KMS-11 (cell line): ENCODE results near the gene NGF.

Experiments used
- H2AFZ ChIP-seq: fragments of 200-600 bp; sonication (generic); 2 replicates; pipeline ENCODE4 v1.6.1; 2016; ENCODE audit warnings: antibody characterized with exemption, mixed run types, low read depth
- H3K27ac ChIP-seq: fragments of 200-600 bp; sonication (generic); 2 replicates; pipeline ENCODE4 v1.6.1; 2016; ENCODE audit warnings: mild to moderate bottlenecking, mixed run types
- H3K27me3 ChIP-seq: fragments of 200-600 bp; sonication (generic); 2 replicates; pipeline ENCODE4 v1.6.1; 2017; ENCODE audit warnings: mild to moderate bottlenecking, low read depth, mixed run types, moderate library complexity; ENCODE audit not compliant: insufficient read depth
- H3K36me3 ChIP-seq: fragments of 200-600 bp; sonication (generic); 2 replicates; pipeline ENCODE4 v1.6.1; 2017; ENCODE audit warnings: mild to moderate bottlenecking, mixed run types; ENCODE audit not compliant: insufficient read depth
- H3K4me1 ChIP-seq: fragments of 200-600 bp; sonication (generic); 2 replicates; pipeline ENCODE4 v1.6.1; 2016; ENCODE audit warnings: mild to moderate bottlenecking, low read depth, mixed run types; ENCODE audit not compliant: poor library complexity, severe bottlenecking
- H3K4me2 ChIP-seq: fragments of 200-600 bp; sonication (generic); 2 replicates; pipeline ENCODE4 v1.7.0; 2016; ENCODE audit warnings: mild to moderate bottlenecking, mixed run types
- H3K4me3 ChIP-seq: fragments of 200-600 bp; sonication (generic); IDR thresholded peaks from 2 replicates; pipeline ENCODE4 v1.6.1; 2017; ENCODE audit warnings: low read depth, low read length, mixed read lengths; ENCODE audit not compliant: insufficient read depth
- H3K79me2 ChIP-seq: fragments of 200-600 bp; sonication (generic); 2 replicates; pipeline ENCODE4 v1.6.1; 2016; ENCODE audit warnings: low read depth, mixed run types; ENCODE audit not compliant: insufficient read depth
- H3K9ac ChIP-seq: fragments of 200-600 bp; sonication (generic); 2 replicates; pipeline ENCODE4 v1.6.1; 2016; ENCODE audit warnings: mild to moderate bottlenecking, mixed run types
- H4K20me1 ChIP-seq: fragments of 200-600 bp; sonication (generic); 2 replicates; pipeline ENCODE4 v1.6.1; 2016; ENCODE audit warnings: mild to moderate bottlenecking, mixed run types; ENCODE audit not compliant: insufficient read depth
- TF ChIP-seq, protein P1 (sequence below): fragments of 200-600 bp; sonication (generic); conservative IDR thresholded peaks from 2 replicates; pipeline ENCODE4 v1.6.1; 2017; ENCODE audit warnings: low read depth, mild to moderate bottlenecking, antibody characterized with exemption, low read length, moderate library complexity, mixed read lengths

Gene NGF

DNA sequence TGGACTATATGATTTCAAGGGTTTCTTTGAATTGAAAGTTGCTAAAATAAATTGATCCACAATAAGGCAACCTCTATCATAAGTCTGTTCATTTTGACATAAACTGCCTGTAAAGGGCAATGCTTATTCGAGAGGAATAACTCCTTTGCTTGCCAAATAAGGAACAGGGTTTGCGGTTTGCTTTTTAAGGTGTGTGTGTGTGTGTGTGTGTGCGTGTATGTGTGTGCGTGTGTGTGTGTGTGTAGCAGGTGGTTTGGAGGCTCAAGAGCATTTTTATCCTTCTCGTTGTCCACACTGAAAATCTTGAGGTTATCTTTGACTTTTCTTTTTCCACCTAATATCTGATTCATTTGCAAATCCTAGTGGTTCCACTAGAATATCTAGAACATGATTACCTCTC, 13.1 kb upstream of the NGF start:
- TF ChIP-seq, protein P1, sequence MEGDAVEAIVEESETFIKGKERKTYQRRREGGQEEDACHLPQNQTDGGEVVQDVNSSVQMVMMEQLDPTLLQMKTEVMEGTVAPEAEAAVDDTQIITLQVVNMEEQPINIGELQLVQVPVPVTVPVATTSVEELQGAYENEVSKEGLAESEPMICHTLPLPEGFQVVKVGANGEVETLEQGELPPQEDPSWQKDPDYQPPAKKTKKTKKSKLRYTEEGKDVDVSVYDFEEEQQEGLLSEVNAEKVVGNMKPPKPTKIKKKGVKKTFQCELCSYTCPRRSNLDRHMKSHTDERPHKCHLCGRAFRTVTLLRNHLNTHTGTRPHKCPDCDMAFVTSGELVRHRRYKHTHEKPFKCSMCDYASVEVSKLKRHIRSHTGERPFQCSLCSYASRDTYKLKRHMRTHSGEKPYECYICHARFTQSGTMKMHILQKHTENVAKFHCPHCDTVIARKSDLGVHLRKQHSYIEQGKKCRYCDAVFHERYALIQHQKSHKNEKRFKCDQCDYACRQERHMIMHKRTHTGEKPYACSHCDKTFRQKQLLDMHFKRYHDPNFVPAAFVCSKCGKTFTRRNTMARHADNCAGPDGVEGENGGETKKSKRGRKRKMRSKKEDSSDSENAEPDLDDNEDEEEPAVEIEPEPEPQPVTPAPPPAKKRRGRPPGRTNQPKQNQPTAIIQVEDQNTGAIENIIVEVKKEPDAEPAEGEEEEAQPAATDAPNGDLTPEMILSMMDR = no peak

DNA sequence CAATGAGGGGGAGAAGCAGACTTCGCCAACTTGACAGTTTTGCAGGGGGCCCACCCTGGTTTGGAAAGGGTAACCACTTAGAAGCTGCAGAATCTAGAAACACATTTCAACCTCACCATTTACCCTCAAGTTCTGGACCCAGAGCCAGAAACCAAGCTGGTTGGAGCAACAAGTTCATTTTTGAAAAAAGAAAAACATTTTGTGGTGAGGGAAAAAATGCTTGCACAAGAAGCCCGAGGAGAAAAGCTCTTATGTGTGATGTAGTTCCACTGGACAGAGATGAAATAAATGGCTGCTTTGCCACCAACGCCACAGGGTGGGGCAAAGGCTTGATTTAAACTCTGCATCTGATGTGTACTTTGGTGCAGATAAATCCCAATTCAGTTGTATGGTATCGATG, 10.6 kb upstream of the NGF start:
- Histone ChIP-seq H3K27ac (no peak overlapping the region), H3K27me3 (no peaks in the 10 kb centered on the region), H3K36me3 (no peaks in the 10 kb centered on the region), H4K20me1 (no peaks in the 10 kb centered on the region), H3K4me3 (no peak overlapping the region), H3K79me2 (no peaks in the 10 kb centered on the region), H3K9ac (no peak overlapping the region), H3K4me2 (no peak overlapping the region), H3K4me1 (no peaks in the 10 kb centered on the region), H2AFZ (no peak overlapping the region)
- TF ChIP-seq, protein P1 = no peak

More for the DNA sequence above, 13.1 kb upstream of the NGF start:
- no peaks in the 10 kb centered on the region for H3K36me3 ChIP-seq
- no peak overlapping the region for H3K9ac ChIP-seq
- H3K27me3 ChIP-seq = no peaks in the 10 kb centered on the region
- H3K4me3 ChIP-seq = no peak overlapping the region
- H3K79me2 ChIP-seq = no peaks in the 10 kb centered on the region
- H3K4me1 ChIP-seq = no peaks in the 10 kb centered on the region
- no peak overlapping the region for H3K27ac ChIP-seq
- H4K20me1 ChIP-seq = no peaks in the 10 kb centered on the region
- H3K4me2 ChIP-seq = no peak overlapping the region
- no peak overlapping the region for H2AFZ ChIP-seq

DNA sequence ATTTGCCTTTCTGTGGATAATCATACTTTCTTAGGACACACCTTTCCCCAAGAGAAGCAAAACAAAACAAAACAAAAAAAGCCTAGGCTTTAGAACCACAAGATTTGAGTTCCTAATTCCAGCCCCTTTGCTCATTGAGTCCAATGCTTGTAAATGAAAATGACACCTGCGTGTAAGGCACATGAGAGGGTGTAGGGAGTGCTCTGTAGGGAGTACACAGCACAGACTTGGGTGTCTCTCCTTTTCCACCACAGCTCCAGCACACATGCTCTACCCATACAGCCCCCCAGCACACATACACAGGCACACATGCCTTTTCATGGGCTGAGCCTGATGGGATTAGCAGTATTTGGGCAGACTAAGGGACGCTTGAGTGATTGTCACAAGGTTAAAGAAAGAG, 9.2 kb upstream of the NGF start:
- Histone ChIP-seq H3K9ac (no peak overlapping the region), H3K4me1 (no peaks in the 10 kb centered on the region), H3K27me3 (no peaks in the 10 kb centered on the region), H3K4me3 (no peak overlapping the region), H3K36me3 (no peaks in the 10 kb centered on the region), H3K4me2 (no peak overlapping the region), H3K79me2 (no peaks in the 10 kb centered on the region), H2AFZ (no peak overlapping the region), H3K27ac (no peak overlapping the region), H4K20me1 (no peaks in the 10 kb centered on the region)
- TF ChIP-seq, protein P1 = no peak

DNA sequence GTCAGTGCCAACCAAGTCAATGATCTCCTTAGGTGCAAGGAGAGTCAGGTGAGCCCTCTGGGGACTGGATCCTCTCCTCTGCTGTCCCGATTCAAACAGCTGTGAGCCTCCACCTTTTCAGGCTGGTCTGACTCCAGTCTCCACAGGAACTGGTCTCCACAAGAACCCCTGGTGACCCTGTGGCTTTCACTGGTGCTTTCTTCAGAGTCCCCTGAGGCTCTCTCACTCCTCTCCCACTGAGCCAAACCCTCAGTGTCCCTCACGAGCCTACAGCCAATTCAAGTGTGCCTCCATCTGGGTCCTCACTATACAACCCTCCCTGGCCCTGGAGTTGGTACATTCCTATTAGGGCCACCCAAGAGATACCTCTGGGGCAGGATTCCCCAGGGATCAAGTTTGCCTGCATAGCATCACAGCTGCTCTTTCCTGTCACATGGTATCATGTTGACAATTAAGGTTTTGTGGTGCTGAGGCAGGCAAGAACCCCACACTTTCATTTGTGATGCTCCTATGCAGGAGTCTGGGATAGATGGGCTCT, 5.2 kb upstream of the NGF start:
- Histone ChIP-seq H3K27ac (no peak overlapping the region), H2AFZ (no peak overlapping the region), H4K20me1 (no peaks in the 10 kb centered on the region), H3K79me2 (no peaks in the 10 kb centered on the region), H3K27me3 (no peaks in the 10 kb centered on the region), H3K4me1 (no peaks in the 10 kb centered on the region), H3K9ac (no peak overlapping the region), H3K4me3 (no peak overlapping the region), H3K4me2 (no peak overlapping the region), H3K36me3 (no peaks in the 10 kb centered on the region)
- TF ChIP-seq, protein P1 = no peak
